ENCODE results near the gene CCL3.
A peak's percentile ranks its signal among the peaks of the same experiment; 100 is the strongest.
"Not testable (repeated sequence)": the region's sequence is repeated elsewhere in the genome, so short reads cannot be mapped to it uniquely, and the experiment has no call there.

Gene CCL3

GRCh38 chr17:36106493-36106835 is 16.5 kb upstream of the CCL3 start:
- no peak for DNase-seq
- peaks cover 8 to 16% of the 10 kb centered on the region in 2 donors for H3K36me3 Mint-ChIP-seq

GRCh38 chr17:36105781-36106492 is 16.0 kb upstream of the CCL3 start:
- Mint-ChIP-seq H3K27me3 (no peaks in the 10 kb centered on the region), H3K4me3 (peak overlapping the region in 1 of 2 donors; percentile 94), H3K27ac (no peak overlapping the region), H3K4me1 (peaks cover 43 to 69% of the 10 kb centered on the region in 2 donors), H3K36me3 (peaks cover 8 to 16% of the 10 kb centered on the region in 2 donors), H3K9me3 (no peaks in the 10 kb centered on the region)
- ATAC-seq (replicated peaks) (no peak), DNase-seq (no peak)

More at GRCh38 chr17:36106493-36106835, 16.5 kb upstream of the CCL3 start:
- Mint-ChIP-seq H3K27ac (no peak overlapping the region), H3K9me3 (no peaks in the 10 kb centered on the region), H3K4me3 (no peak overlapping the region), H3K27me3 (no peaks in the 10 kb centered on the region), H3K4me1 (peaks cover 45 to 72% of the 10 kb centered on the region in 2 donors)
- no peak for ATAC-seq (replicated peaks)

GRCh38 chr17:36104701-36105181 is 14.8 kb upstream of the CCL3 start:
- Mint-ChIP-seq H3K27me3 (no peaks in the 10 kb centered on the region), H3K9me3 (no peaks in the 10 kb centered on the region), H3K36me3 (peaks cover 8 to 20% of the 10 kb centered on the region in 2 donors), H3K27ac (peak overlapping the region; percentile 96), H3K4me3 (peak overlapping the region; percentile 84 to 94), H3K4me1 (peaks cover 44 to 72% of the 10 kb centered on the region in 2 donors)
- ATAC-seq (replicated peaks) (no peak), DNase-seq (no peak)

- H3K4me3 Mint-ChIP-seq = peak overlapping the region; percentile 84 to 94
- peak; percentile 33 to 38 for ATAC-seq (replicated peaks)
- H3K27me3 Mint-ChIP-seq, H3K9me3 Mint-ChIP-seq, DNase-seq: not testable (repeated sequence)
- H3K4me1 Mint-ChIP-seq = peaks cover 48 to 77% of the 10 kb centered on the region in 2 donors
- peak overlapping the region; percentile 96 for H3K27ac Mint-ChIP-seq
- peaks cover 8 to 20% of the 10 kb centered on the region in 2 donors for H3K36me3 Mint-ChIP-seq
Measured at GRCh38 chr17:36104246-36104645, 14.3 kb upstream of the CCL3 start.

GRCh38 chr17:36103401-36103975 is 13.5 kb upstream of the CCL3 start, which contains the start of gene CCL4:
TSS of gene CCL4 (plus strand) at chr17:36103827. CDS start at chr17:36103906, 79 bp downstream.
- ATAC-seq (replicated peaks) (peak; percentile 89 to 94), DNase-seq (peak; percentile 75)
- not testable (repeated sequence) for H3K9me3 Mint-ChIP-seq, H3K27me3 Mint-ChIP-seq
- Mint-ChIP-seq H3K36me3 (peaks cover 8 to 20% of the 10 kb centered on the region in 2 donors), H3K4me1 (peaks cover 53 to 81% of the 10 kb centered on the region in 2 donors), H3K4me3 (peak within 1 kb of the TSS; percentile 84 to 94), H3K27ac (peak within 1 kb of the TSS; percentile 96)

GRCh38 chr17:36099004-36099403 is 9.1 kb upstream of the CCL3 start:
- peak in 1 of 2 donors; percentile 22 for ATAC-seq (replicated peaks)
- DNase-seq, H3K4me3 Mint-ChIP-seq, H3K27me3 Mint-ChIP-seq, H3K27ac Mint-ChIP-seq, H3K36me3 Mint-ChIP-seq, H3K9me3 Mint-ChIP-seq: not testable (repeated sequence)
- peaks cover 53 to 82% of the 10 kb centered on the region in 2 donors for H3K4me1 Mint-ChIP-seq

- H3K4me3 Mint-ChIP-seq = no peak overlapping the region
- H3K4me1 Mint-ChIP-seq = peaks cover 56 to 91% of the 10 kb centered on the region in 2 donors
- peak overlapping the region; percentile 20 for H3K27ac Mint-ChIP-seq
- no peak for DNase-seq
- no peaks in the 10 kb centered on the region for H3K27me3 Mint-ChIP-seq
- no peak for ATAC-seq (replicated peaks)
- H3K36me3 Mint-ChIP-seq = peaks cover 0 to 7% of the 10 kb centered on the region in 2 donors
- peaks cover 0 to 3% of the 10 kb centered on the region in 2 donors for H3K9me3 Mint-ChIP-seq
Measured at GRCh38 chr17:36095992-36096391, 6.0 kb upstream of the CCL3 start.

GRCh38 chr17:36094746-36095145 is 4.8 kb upstream of the CCL3 start:
- DNase-seq (no peak), ATAC-seq (replicated peaks) (no peak)
- Mint-ChIP-seq H3K36me3 (peaks cover 0 to 3% of the 10 kb centered on the region in 2 donors), H3K4me3 (peak overlapping the region in 1 of 2 donors; percentile 18), H3K27ac (no peak overlapping the region), H3K9me3 (peaks cover 0 to 3% of the 10 kb centered on the region in 2 donors), H3K27me3 (no peaks in the 10 kb centered on the region), H3K4me1 (peaks cover 51 to 88% of the 10 kb centered on the region in 2 donors)

- DNase-seq (no peak), ATAC-seq (replicated peaks) (no peak)
- H3K27me3 Mint-ChIP-seq = no peaks in the 10 kb centered on the region
- peak overlapping the region; percentile 56 for H3K27ac Mint-ChIP-seq
- peaks cover 50 to 88% of the 10 kb centered on the region in 2 donors for H3K4me1 Mint-ChIP-seq
- H3K9me3 Mint-ChIP-seq = peaks cover 0 to 3% of the 10 kb centered on the region in 2 donors
- no peak overlapping the region for H3K4me3 Mint-ChIP-seq
- peaks cover 0 to 4% of the 10 kb centered on the region in 2 donors for H3K36me3 Mint-ChIP-seq
Measured at GRCh38 chr17:36094232-36094631, 4.3 kb upstream of the CCL3 start.

GRCh38 chr17:36092715-36093114 is 2.8 kb upstream of the CCL3 start:
- not testable (repeated sequence) for DNase-seq; H3K4me3 Mint-ChIP-seq; H3K27ac Mint-ChIP-seq; H3K27me3 Mint-ChIP-seq; H3K9me3 Mint-ChIP-seq; ATAC-seq (replicated peaks)
- peaks cover 10 to 17% of the 10 kb centered on the region in 2 donors for H3K36me3 Mint-ChIP-seq
- H3K4me1 Mint-ChIP-seq = peaks cover 49 to 87% of the 10 kb centered on the region in 2 donors

- peak; percentile 38 to 39 for ATAC-seq (replicated peaks)
- H3K9me3 Mint-ChIP-seq = peaks cover 0 to 3% of the 10 kb centered on the region in 2 donors
- H3K4me1 Mint-ChIP-seq = peaks cover 49 to 86% of the 10 kb centered on the region in 2 donors
- peak overlapping the region in 1 of 2 donors; percentile 14 for H3K4me3 Mint-ChIP-seq
- H3K27ac Mint-ChIP-seq = no peak overlapping the region
- DNase-seq = peak; percentile 67
- no peaks in the 10 kb centered on the region for H3K27me3 Mint-ChIP-seq
- H3K36me3 Mint-ChIP-seq = peaks cover 10 to 17% of the 10 kb centered on the region in 2 donors
Measured at GRCh38 chr17:36092230-36092629, 2.3 kb upstream of the CCL3 start.

- H3K4me3 Mint-ChIP-seq = peak overlapping the region; percentile 80 to 87
- ATAC-seq (replicated peaks) (no peak), DNase-seq (no peak)
- H3K27me3 Mint-ChIP-seq = no peaks in the 10 kb centered on the region
- H3K9me3 Mint-ChIP-seq = peaks cover 0 to 3% of the 10 kb centered on the region in 2 donors
- H3K27ac Mint-ChIP-seq = peak overlapping the region; percentile 93
- H3K36me3 Mint-ChIP-seq = peaks cover 10 to 17% of the 10 kb centered on the region in 2 donors
- H3K4me1 Mint-ChIP-seq = peaks cover 51 to 75% of the 10 kb centered on the region in 2 donors
Measured at GRCh38 chr17:36089339-36089865, 541 bp downstream of the CCL3 start.

- ATAC-seq (replicated peaks) = no peak
- peak overlapping the region; percentile 80 to 87 for H3K4me3 Mint-ChIP-seq
- peaks cover 50 to 75% of the 10 kb centered on the region in 2 donors for H3K4me1 Mint-ChIP-seq
- peak overlapping the region; percentile 93 for H3K27ac Mint-ChIP-seq
- no peak for DNase-seq
- peaks cover 0 to 3% of the 10 kb centered on the region in 2 donors for H3K9me3 Mint-ChIP-seq
- no peaks in the 10 kb centered on the region for H3K27me3 Mint-ChIP-seq
- H3K36me3 Mint-ChIP-seq = peaks cover 10 to 17% of the 10 kb centered on the region in 2 donors
Measured at GRCh38 chr17:36088670-36089338, 1.1 kb downstream of the CCL3 start.

Measured in stimulated activated naive B cell treated with anti-CD40 and anti-IgM and Interleukin-4, amounts not matched to agents 10 μg/mL and 1 μg/mL and 100 μg/mL, for 72 hours (primary cell).